ENCODE measurements around the gene MFAP3L. TPM values are rescaled to one million over a fixed set of nuclear protein-coding genes. Genes with fewer than 3 reads are reported as not detected.

Gene MFAP3L
- total and polyA plus RNA-seq, 2 donors (not counting 3 experiments of a cell fraction or from before 2014, with no cell fraction given): 0.22 to 0.23 TPM

DNA sequence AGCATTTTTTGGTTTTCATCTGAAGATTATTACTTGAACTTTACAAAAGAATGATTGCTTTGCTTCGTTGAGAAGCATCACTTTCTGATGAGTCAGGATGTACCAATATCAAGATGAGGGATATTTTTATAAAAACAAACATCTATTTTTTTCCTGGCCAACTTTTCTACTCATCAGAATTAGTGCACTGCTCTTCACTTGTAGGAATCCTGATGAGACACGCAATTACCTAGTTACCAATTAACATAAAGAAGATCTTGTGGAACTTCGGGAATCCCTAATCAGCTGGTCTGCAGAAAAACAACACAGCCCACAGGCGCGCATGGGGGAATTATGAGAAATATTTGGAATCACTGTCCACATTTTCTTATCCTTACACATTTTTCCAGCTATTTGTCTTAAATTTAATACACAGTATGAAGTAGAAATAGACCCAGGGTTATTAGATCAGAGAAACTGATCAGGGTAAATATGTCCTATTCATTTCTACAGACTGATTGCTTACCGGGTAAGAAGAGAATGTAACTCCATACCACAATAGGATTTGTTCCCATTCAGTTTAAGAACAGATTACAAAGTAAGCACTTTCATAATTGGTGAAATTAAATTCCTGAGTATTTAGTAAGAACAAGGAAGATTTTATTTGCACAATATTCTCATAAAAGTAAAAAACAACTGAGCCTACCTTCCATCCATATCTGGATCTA lies 50.9 kb downstream of the MFAP3L start:
- no peak for DNase-seq (ENCODE audit: low read depth, low spot score)
- H4K20me1 ChIP-seq (replicated peaks; ENCODE audit: control insufficient read depth, extremely low read depth, insufficient read depth, low read length): no peaks in the 10 kb centered on the region
- no peaks in the 10 kb centered on the region for H3K9me3 ChIP-seq (replicated peaks; ENCODE audit: control insufficient read depth, insufficient read depth, low read length)
- POLR2A ChIA-PET: no interaction called here
- no peaks in the 10 kb centered on the region for H3K36me3 ChIP-seq (ENCODE audit: control insufficient read depth in 2 of 2, extremely low read depth in 1 of 2, insufficient read depth in 2 of 2, low read length in 2 of 2)
- dilution Hi-C loops (cut with MboI; ENCODE audit: extremely low pct_ligation_motif_present, low sequenced_read_pairs) (no loop called here), intact Hi-C loops (cut with micrococcal nuclease) (no loop called here)
- H3K4me2 ChIP-seq (ENCODE audit: insufficient read depth, low read length): no peak overlapping the region
- no peaks in the 10 kb centered on the region for H3K4me1 ChIP-seq (ENCODE audit: control insufficient read depth, extremely low read depth, insufficient read depth, low read length)
- no peak for FAIRE-seq
- no TSS peak for BruUV-seq (replicated peaks)
- no peak overlapping the region for H3K27ac ChIP-seq (ENCODE audit: insufficient read depth, low read depth, low read length)
- H3K4me3 ChIP-seq (replicated peaks in 1 of 3; ENCODE audit: insufficient read depth in 1 of 3, low read depth in 1 of 3, low read length in 3 of 3): no peak overlapping the region
- no peaks in the 10 kb centered on the region for H3K27me3 ChIP-seq (ENCODE audit: control insufficient read depth in 2 of 2, insufficient read depth in 2 of 2, low read length in 2 of 2)
- TF ChIP-seq, protein P1, sequence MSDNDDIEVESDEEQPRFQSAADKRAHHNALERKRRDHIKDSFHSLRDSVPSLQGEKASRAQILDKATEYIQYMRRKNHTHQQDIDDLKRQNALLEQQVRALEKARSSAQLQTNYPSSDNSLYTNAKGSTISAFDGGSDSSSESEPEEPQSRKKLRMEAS (IDR thresholded peaks at IDR 0.05; ENCODE audit: insufficient read depth, insufficient read length): no peak
- no peak overlapping the region for H2AFZ ChIP-seq (ENCODE audit: low read depth, low read length)
- no peak overlapping the region for H3K9ac ChIP-seq (replicated peaks; ENCODE audit: extremely low read depth, insufficient read depth, low read length)
- no peaks in the 10 kb centered on the region for H3K9me1 ChIP-seq (replicated peaks; ENCODE audit: control insufficient read depth, extremely low read depth, insufficient read depth, low read length)
- H3K79me2 ChIP-seq (ENCODE audit: control insufficient read depth, insufficient read depth, low read length): no peaks in the 10 kb centered on the region
- CTCF ChIA-PET: no interaction called here

DNA sequence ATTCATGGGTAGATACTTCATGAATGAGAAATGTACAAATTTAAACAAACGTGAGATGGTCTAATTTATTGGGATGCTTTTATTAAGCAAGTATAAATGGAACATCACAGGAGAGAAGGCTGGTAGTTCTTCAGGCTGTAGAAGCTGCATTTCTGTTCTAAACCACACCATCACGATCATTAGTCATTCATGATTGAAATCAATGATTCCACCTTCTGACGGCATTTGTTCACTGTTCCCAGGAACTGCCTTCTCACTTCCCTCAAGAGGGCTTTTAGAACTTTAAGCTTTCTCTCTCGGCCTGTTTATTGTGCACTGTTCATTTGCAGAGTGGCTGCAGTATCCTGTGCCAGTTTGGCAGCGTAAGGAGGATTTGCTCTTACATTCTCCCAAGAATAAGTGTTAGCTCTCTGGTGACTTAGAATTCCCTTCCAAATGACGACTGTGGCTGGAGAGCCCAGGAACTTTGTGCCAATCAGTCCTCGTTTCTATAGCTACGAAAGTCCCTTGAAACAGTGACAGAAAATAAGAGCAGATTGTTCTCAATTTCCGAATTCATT lies 54.7 kb downstream of the MFAP3L start:
- no TSS peak for BruUV-seq (replicated peaks)

More for the DNA sequence above, 54.7 kb downstream of the MFAP3L start:
- TF ChIP-seq FOS (IDR thresholded peaks at IDR 0.05; ENCODE audit: borderline replicate concordance, insufficient read depth, low read length): no peak
- TF ChIP-seq MYC (IDR thresholded peaks at IDR 0.05; ENCODE audit: low read depth, low read length): no peak
- no peak for TF ChIP-seq EZH2 (IDR thresholded peaks at IDR 0.05; ENCODE audit: borderline replicate concordance, low read depth, low read length, severe bottlenecking)
- TF ChIP-seq GATA2 (IDR thresholded peaks at IDR 0.05; ENCODE audit: insufficient read depth, insufficient read length, low read depth, low read length): no peak
- no peak for TF ChIP-seq JUN (IDR thresholded peaks at IDR 0.05; ENCODE audit: borderline replicate concordance, insufficient read depth, insufficient read length, low read depth)
- TF ChIP-seq, protein P2, sequence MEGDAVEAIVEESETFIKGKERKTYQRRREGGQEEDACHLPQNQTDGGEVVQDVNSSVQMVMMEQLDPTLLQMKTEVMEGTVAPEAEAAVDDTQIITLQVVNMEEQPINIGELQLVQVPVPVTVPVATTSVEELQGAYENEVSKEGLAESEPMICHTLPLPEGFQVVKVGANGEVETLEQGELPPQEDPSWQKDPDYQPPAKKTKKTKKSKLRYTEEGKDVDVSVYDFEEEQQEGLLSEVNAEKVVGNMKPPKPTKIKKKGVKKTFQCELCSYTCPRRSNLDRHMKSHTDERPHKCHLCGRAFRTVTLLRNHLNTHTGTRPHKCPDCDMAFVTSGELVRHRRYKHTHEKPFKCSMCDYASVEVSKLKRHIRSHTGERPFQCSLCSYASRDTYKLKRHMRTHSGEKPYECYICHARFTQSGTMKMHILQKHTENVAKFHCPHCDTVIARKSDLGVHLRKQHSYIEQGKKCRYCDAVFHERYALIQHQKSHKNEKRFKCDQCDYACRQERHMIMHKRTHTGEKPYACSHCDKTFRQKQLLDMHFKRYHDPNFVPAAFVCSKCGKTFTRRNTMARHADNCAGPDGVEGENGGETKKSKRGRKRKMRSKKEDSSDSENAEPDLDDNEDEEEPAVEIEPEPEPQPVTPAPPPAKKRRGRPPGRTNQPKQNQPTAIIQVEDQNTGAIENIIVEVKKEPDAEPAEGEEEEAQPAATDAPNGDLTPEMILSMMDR (IDR thresholded peaks at IDR 0.05; ENCODE audit: extremely low read depth in 1 of 2, insufficient read depth in 1 of 2, low read depth in 1 of 2, low read length in 2 of 2): no peak
- dilution Hi-C loops (cut with MboI; ENCODE audit: extremely low pct_ligation_motif_present, low sequenced_read_pairs): no loop called here
- ChIA-PET POLR2A (no interaction called here), CTCF (no interaction called here)
- DNase-seq (ENCODE audit: low read depth, low spot score) (no peak), FAIRE-seq (no peak)
- Histone ChIP-seq H3K27ac (ENCODE audit: insufficient read depth, low read depth, low read length) (no peak overlapping the region), H3K9me3 (replicated peaks; ENCODE audit: control insufficient read depth, insufficient read depth, low read length) (no peaks in the 10 kb centered on the region), H3K27me3 (ENCODE audit: control insufficient read depth in 2 of 2, insufficient read depth in 2 of 2, low read length in 2 of 2) (no peaks in the 10 kb centered on the region), H3K9me1 (replicated peaks; ENCODE audit: control insufficient read depth, extremely low read depth, insufficient read depth, low read length) (no peaks in the 10 kb centered on the region), H3K4me3 (replicated peaks in 1 of 3; ENCODE audit: insufficient read depth in 1 of 3, low read depth in 1 of 3, low read length in 3 of 3) (no peak overlapping the region), H3K4me2 (ENCODE audit: insufficient read depth, low read length) (no peak overlapping the region), H2AFZ (ENCODE audit: low read depth, low read length) (no peak overlapping the region), H3K79me2 (ENCODE audit: control insufficient read depth, insufficient read depth, low read length) (no peaks in the 10 kb centered on the region), H3K36me3 (ENCODE audit: control insufficient read depth in 2 of 2, extremely low read depth in 1 of 2, insufficient read depth in 2 of 2, low read length in 2 of 2) (no peaks in the 10 kb centered on the region), H3K9ac (replicated peaks; ENCODE audit: extremely low read depth, insufficient read depth, low read length) (no peak overlapping the region), H3K4me1 (ENCODE audit: control insufficient read depth, extremely low read depth, insufficient read depth, low read length) (no peaks in the 10 kb centered on the region), H4K20me1 (replicated peaks; ENCODE audit: control insufficient read depth, extremely low read depth, insufficient read depth, low read length) (no peaks in the 10 kb centered on the region)
- intact Hi-C loops (cut with micrococcal nuclease): no loop called here

Data from endothelial cell of umbilical vein (primary cell).